Measurements from ENCODE around the gene PIK3CG. TPM values are rescaled to one million over a fixed set of nuclear protein-coding genes. Genes with fewer than 3 reads are reported as not detected.
"Not testable (repeated sequence)": the region's sequence is repeated elsewhere in the genome, so short reads cannot be mapped to it uniquely, and the experiment has no call there.

Gene PIK3CG
- 10 to 100 TPM; 47.3 to 49.6 TPM for total RNA-seq

DNA sequence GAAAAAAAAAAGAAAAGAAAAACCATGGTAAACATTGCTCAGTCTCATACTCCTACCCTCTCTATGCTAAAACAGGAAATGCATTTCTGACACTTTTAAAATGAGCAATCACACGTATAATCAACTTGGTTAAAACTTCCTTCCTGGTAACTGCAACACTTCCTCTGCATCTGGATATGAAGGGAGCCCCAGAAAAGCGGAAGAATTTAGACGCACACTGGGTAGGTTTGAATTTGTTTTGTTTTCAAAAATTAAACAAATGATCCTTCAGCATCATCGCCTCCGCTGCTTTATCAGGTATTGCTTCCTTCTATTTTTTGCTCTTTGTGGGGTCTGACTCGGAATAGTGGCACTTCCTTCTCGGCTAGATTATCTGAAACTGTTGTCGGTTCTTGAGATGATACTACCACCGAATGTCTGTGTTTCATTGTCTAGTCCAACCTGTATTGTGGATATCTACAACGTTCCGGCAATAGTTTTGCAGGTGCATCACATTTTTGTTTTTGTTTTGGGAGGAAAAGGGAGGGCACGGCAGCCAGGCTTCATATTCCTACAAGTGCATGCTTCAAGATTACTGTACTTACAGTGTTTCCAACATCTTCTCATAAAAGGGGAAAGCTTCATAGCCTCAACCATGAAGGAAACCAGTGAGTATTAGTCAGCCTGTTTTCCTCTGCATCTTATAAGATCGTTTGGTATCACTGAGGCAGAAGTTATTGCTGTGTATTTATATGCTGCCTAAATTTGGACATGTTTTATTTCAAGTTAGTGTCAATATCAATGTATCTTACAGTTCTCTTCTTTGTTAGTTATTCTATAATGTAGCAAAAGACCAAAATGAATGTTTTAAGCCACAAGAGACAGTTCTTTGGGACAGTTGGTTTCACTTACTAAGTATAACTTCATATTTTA lies at the start of gene PIK3CG:
PIK3CG (plus strand) TSS at position 153 of the 912 bp plus-strand sequence. CDS start 2,280 bp downstream, outside the sequence.
- Mint-ChIP-seq H3K4me3 (peak within 1 kb of the TSS; percentile 94), H3K36me3 (ENCODE audit: low read depth) (peaks cover 42% of the 10 kb centered on the region), H3K4me1 (peaks cover 50% of the 10 kb centered on the region), H3K9me3 (peaks cover 4% of the 10 kb centered on the region), H3K27me3 (no peaks in the 10 kb centered on the region), H3K27ac (peak within 1 kb of the TSS; percentile 92)
- POLR2A ChIA-PET: interaction anchor here (1.4 to 2.0 kb wide), 3 partner anchors 53 to 794 kb away, joined by 4 to 10 read pairs (median 4); partner anchors contain the start of gene HBP1
- CTCF ChIA-PET: interaction anchor here (1.4 kb wide), 1 partner anchor 205 kb away, joined by 5 read pairs; the partner anchor contains the start of gene CCDC71L
- DNase-seq: peak; percentile 32

DNA sequence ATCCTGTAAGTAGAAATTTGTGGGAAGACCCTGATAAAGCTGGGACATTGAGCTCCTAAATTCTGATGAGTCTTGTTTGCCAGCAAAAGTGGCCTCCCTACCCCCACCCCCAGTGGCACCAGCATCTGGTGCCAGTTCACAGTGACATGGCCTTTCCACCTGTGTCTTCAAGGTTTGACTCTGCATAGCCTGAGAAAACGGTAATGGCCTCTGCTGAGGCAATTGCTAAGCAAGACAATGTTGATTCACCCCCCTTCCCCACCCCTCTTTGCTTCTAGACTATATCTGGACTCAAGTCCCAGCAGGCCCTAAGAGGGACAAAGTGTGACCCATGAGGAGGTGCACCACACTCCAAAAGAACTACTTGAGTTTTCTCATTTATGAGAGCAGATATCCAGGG lies 48.0 kb upstream of the PIK3CG start:
- Mint-ChIP-seq H3K9me3 (no peaks in the 10 kb centered on the region), H3K27ac (no peak overlapping the region), H3K36me3 (ENCODE audit: low read depth) (no peaks in the 10 kb centered on the region), H3K27me3 (no peaks in the 10 kb centered on the region), H3K4me1 (peaks cover 3% of the 10 kb centered on the region), H3K4me3 (no peak overlapping the region)
- ChIA-PET CTCF (no interaction called here), POLR2A (no interaction called here)
- no peak for DNase-seq

- no peak overlapping the region for H3K4me3 Mint-ChIP-seq
- ChIA-PET POLR2A (no interaction called here), CTCF (no interaction called here)
- H3K36me3 Mint-ChIP-seq (ENCODE audit: low read depth): no peaks in the 10 kb centered on the region
- no peaks in the 10 kb centered on the region for H3K4me1 Mint-ChIP-seq
- no peaks in the 10 kb centered on the region for H3K27me3 Mint-ChIP-seq
- no peak for DNase-seq
- no peak overlapping the region for H3K27ac Mint-ChIP-seq
- no peaks in the 10 kb centered on the region for H3K9me3 Mint-ChIP-seq
Observed at GRCh38 chr7:106818736-106819135, 46.3 kb upstream of the PIK3CG start.

- CTCF ChIA-PET: no interaction called here
- Mint-ChIP-seq H3K27ac (no peak overlapping the region), H3K4me3 (no peak overlapping the region), H3K27me3 (no peaks in the 10 kb centered on the region), H3K9me3 (no peaks in the 10 kb centered on the region), H3K36me3 (ENCODE audit: low read depth) (no peaks in the 10 kb centered on the region), H3K4me1 (no peaks in the 10 kb centered on the region)
- no peak for DNase-seq
- POLR2A ChIA-PET: no interaction called here
Observed at GRCh38 chr7:106819546-106819945, 45.5 kb upstream of the PIK3CG start.

GRCh38 chr7:106820321-106821217 lies 44.5 kb upstream of the PIK3CG start:
- Mint-ChIP-seq H3K9me3 (no peaks in the 10 kb centered on the region), H3K27ac (no peak overlapping the region), H3K27me3 (no peaks in the 10 kb centered on the region), H3K36me3 (ENCODE audit: low read depth) (no peaks in the 10 kb centered on the region), H3K4me1 (no peaks in the 10 kb centered on the region), H3K4me3 (no peak overlapping the region)
- POLR2A ChIA-PET: no interaction called here
- no peak for DNase-seq
- CTCF ChIA-PET: no interaction called here

- no peak overlapping the region for H3K4me3 Mint-ChIP-seq
- ChIA-PET POLR2A (no interaction called here), CTCF (no interaction called here)
- H3K9me3 Mint-ChIP-seq: no peaks in the 10 kb centered on the region
- H3K27ac Mint-ChIP-seq: no peak overlapping the region
- DNase-seq: no peak
- no peaks in the 10 kb centered on the region for H3K27me3 Mint-ChIP-seq
- H3K4me1 Mint-ChIP-seq: no peaks in the 10 kb centered on the region
- no peaks in the 10 kb centered on the region for H3K36me3 Mint-ChIP-seq (ENCODE audit: low read depth)
Observed at GRCh38 chr7:106823631-106824030, 41.5 kb upstream of the PIK3CG start.

- Mint-ChIP-seq H3K4me1 (no peaks in the 10 kb centered on the region), H3K4me3 (no peak overlapping the region), H3K27ac (no peak overlapping the region), H3K27me3 (no peaks in the 10 kb centered on the region), H3K36me3 (ENCODE audit: low read depth) (no peaks in the 10 kb centered on the region), H3K9me3 (peaks cover 3% of the 10 kb centered on the region)
- ChIA-PET POLR2A (no interaction called here), CTCF (no interaction called here)
- DNase-seq: no peak
Observed at GRCh38 chr7:106824458-106824857, 40.6 kb upstream of the PIK3CG start.

GRCh38 chr7:106827626-106828025 lies 37.5 kb upstream of the PIK3CG start:
- no peak overlapping the region for H3K4me3 Mint-ChIP-seq
- peaks cover 2% of the 10 kb centered on the region for H3K36me3 Mint-ChIP-seq (ENCODE audit: low read depth)
- H3K27ac Mint-ChIP-seq: no peak overlapping the region
- ChIA-PET CTCF (no interaction called here), POLR2A (no interaction called here)
- no peaks in the 10 kb centered on the region for H3K4me1 Mint-ChIP-seq
- no peaks in the 10 kb centered on the region for H3K27me3 Mint-ChIP-seq
- DNase-seq: no peak
- peaks cover 12% of the 10 kb centered on the region for H3K9me3 Mint-ChIP-seq

DNA sequence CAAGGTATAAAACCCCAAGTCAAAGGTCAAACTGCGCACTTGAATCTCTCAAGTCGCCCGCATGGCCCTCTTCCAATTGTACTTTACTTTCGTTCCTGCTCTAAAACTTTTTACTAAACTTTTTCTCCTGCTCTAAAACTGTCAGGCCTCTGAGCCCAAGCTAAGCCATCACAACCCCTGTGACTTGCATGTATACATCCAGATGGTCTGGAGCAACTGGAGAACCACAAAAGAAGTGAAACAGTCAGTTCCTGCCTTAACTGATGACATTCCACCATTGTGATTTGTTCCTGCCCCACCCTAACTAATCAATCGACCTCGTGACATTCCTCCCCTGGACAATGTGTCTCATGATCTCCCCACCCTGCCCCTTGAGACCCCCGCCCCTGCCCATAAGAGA lies 35.6 kb upstream of the PIK3CG start:
- Mint-ChIP-seq H3K4me3 (no peak overlapping the region), H3K9me3 (peaks cover 12% of the 10 kb centered on the region), H3K4me1 (no peaks in the 10 kb centered on the region), H3K27ac (no peak overlapping the region), H3K27me3 (no peaks in the 10 kb centered on the region), H3K36me3 (ENCODE audit: low read depth) (peaks cover 2% of the 10 kb centered on the region)
- ChIA-PET POLR2A (no interaction called here), CTCF (interaction anchor here (0.5 kb wide), 1 partner anchor 13 kb away, joined by 3 read pairs; no protein-coding TSS in a partner anchor)
- DNase-seq: no peak

DNA sequence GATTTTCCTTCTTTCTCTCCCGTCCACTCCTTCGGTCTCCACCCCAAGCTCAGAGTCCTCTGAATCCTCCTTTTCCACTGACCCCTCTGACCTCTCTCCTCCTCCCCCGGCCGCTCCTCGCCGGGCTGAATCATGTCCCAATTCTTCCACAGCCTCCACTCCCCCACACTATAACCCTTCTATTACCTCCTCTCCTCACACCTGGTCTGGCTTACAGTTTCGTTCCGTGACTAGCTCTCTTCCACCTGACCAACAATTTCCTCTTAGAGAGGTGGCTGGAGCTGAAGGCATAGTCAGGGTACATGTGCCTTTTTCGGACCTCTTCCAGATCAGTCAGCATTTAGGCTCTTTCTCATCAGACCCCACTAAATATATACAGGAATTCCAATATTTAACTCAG lies 34.2 kb upstream of the PIK3CG start:
- H3K27me3 Mint-ChIP-seq; H3K4me3 Mint-ChIP-seq; H3K4me1 Mint-ChIP-seq; H3K36me3 Mint-ChIP-seq (ENCODE audit: low read depth); DNase-seq; POLR2A ChIA-PET; CTCF ChIA-PET; H3K27ac Mint-ChIP-seq: not testable (repeated sequence)
- H3K9me3 Mint-ChIP-seq: peaks cover 12% of the 10 kb centered on the region

- H3K27me3 Mint-ChIP-seq: no peaks in the 10 kb centered on the region
- DNase-seq: no peak
- no peak overlapping the region for H3K27ac Mint-ChIP-seq
- no peaks in the 10 kb centered on the region for H3K4me1 Mint-ChIP-seq
- H3K4me3 Mint-ChIP-seq: no peak overlapping the region
- POLR2A ChIA-PET: no interaction called here
- H3K36me3 Mint-ChIP-seq (ENCODE audit: low read depth): no peaks in the 10 kb centered on the region
- CTCF ChIA-PET: no interaction called here
- H3K9me3 Mint-ChIP-seq: no peaks in the 10 kb centered on the region
Observed at GRCh38 chr7:106836816-106837215, 28.3 kb upstream of the PIK3CG start.

GRCh38 chr7:106839511-106839910 lies 25.6 kb upstream of the PIK3CG start:
- ChIA-PET CTCF (no interaction called here), POLR2A (no interaction called here)
- H3K4me3 Mint-ChIP-seq: no peak overlapping the region
- no peak overlapping the region for H3K27ac Mint-ChIP-seq
- H3K27me3 Mint-ChIP-seq: no peaks in the 10 kb centered on the region
- H3K9me3 Mint-ChIP-seq: no peaks in the 10 kb centered on the region
- H3K4me1 Mint-ChIP-seq: no peaks in the 10 kb centered on the region
- DNase-seq: no peak
- no peaks in the 10 kb centered on the region for H3K36me3 Mint-ChIP-seq (ENCODE audit: low read depth)

GRCh38 chr7:106840342-106840741 lies 24.7 kb upstream of the PIK3CG start:
- POLR2A ChIA-PET: no interaction called here
- no peaks in the 10 kb centered on the region for H3K36me3 Mint-ChIP-seq (ENCODE audit: low read depth)
- peaks cover 3% of the 10 kb centered on the region for H3K27me3 Mint-ChIP-seq
- no peak overlapping the region for H3K27ac Mint-ChIP-seq
- no peaks in the 10 kb centered on the region for H3K9me3 Mint-ChIP-seq
- DNase-seq: no peak
- CTCF ChIA-PET: no interaction called here
- no peaks in the 10 kb centered on the region for H3K4me1 Mint-ChIP-seq
- no peak overlapping the region for H3K4me3 Mint-ChIP-seq
